Bronchial epithelial cell (primary cell): ENCODE results near the gene USP40. TPM values are rescaled to one million over a fixed set of nuclear protein-coding genes. Genes with fewer than 3 reads are reported as not detected.
A peak's percentile ranks its signal among the peaks of the same experiment; 100 is the strongest.

Source experiments
- DNase-seq: peaks from one replicate; pipeline ENCODE4 v3.0.0-alpha.2; 2010; ENCODE audit warnings: low read depth
- FAIRE-seq: peaks from 2 replicates; lab custom pipeline; 2011; peaks lifted over from hg19 to GRCh38; lab: Jason Lieb, UNC
- H3K27me3 ChIP-seq: 2 replicates; pipeline ENCODE4 v1.5.1; 2011; ENCODE audit warnings: low read length; ENCODE audit not compliant: control insufficient read depth, insufficient read depth
- H3K36me3 ChIP-seq: 2 replicates; pipeline ENCODE4 v1.5.1; 2011; ENCODE audit warnings: low read length; ENCODE audit not compliant: control insufficient read depth, insufficient read depth
- H3K4me3 ChIP-seq: 2 replicates; pipeline ENCODE4 v1.5.1; 2011; ENCODE audit warnings: mild to moderate bottlenecking, low read depth, low read length, control low read depth
- CTCF ChIP-seq: IDR thresholded peaks from 2 replicates; pipeline ENCODE4 v1.5.1; 2011; ENCODE audit warnings: mild to moderate bottlenecking, moderate library complexity, low read length, control low read depth, inconsistent platforms; ENCODE audit not compliant: insufficient read depth, severe bottlenecking
- total RNA-seq: library from RNA; depleted of rRNA; stranded (reverse); fragments of >200 nt; gene quantifications from 2 replicates; pipeline ENCODE4 v1.2.1, GENCODE V29; 2014

The USP40 gene
- total RNA-seq, 1 donor from 2014 or later: 21.1 TPM

GRCh38 chr2:233491326-233491725, 75.3 kb downstream of the USP40 start:
- Histone ChIP-seq H3K27me3 (no peaks in the 10 kb centered on the region), H3K36me3 (no peaks in the 10 kb centered on the region), H3K4me3 (no peak overlapping the region)
- FAIRE-seq (peak; percentile 13), DNase-seq (peak; percentile 70)
- no peak for TF ChIP-seq CTCF

GRCh38 chr2:233490831-233491230, 75.8 kb downstream of the USP40 start:
- H3K27me3 ChIP-seq: no peaks in the 10 kb centered on the region
- H3K36me3 ChIP-seq: no peaks in the 10 kb centered on the region
- no peak overlapping the region for H3K4me3 ChIP-seq
- DNase-seq: peak; percentile 57
- no peak for TF ChIP-seq CTCF
- FAIRE-seq: no peak

- H3K4me3 ChIP-seq: no peak overlapping the region
- FAIRE-seq: no peak
- no peaks in the 10 kb centered on the region for H3K36me3 ChIP-seq
- DNase-seq: peak; percentile 72
- no peak for TF ChIP-seq CTCF
- H3K27me3 ChIP-seq: no peaks in the 10 kb centered on the region
These were observed 76.9 kb downstream of the USP40 start for GRCh38 chr2:233489666-233490065.

- no peak for TF ChIP-seq CTCF
- no peak overlapping the region for H3K4me3 ChIP-seq
- FAIRE-seq: no peak
- H3K36me3 ChIP-seq: no peaks in the 10 kb centered on the region
- DNase-seq: no peak
- H3K27me3 ChIP-seq: no peaks in the 10 kb centered on the region
These were observed 77.4 kb downstream of the USP40 start for GRCh38 chr2:233489143-233489542.

GRCh38 chr2:233487748-233488345, 78.7 kb downstream of the USP40 start:
- FAIRE-seq: no peak
- no peaks in the 10 kb centered on the region for H3K36me3 ChIP-seq
- peak; percentile 23 for DNase-seq
- no peak overlapping the region for H3K4me3 ChIP-seq
- H3K27me3 ChIP-seq: no peaks in the 10 kb centered on the region
- no peak for TF ChIP-seq CTCF
